Measurements from ENCODE around the gene PCYT2. TPM values are rescaled to one million over a fixed set of nuclear protein-coding genes. Genes with fewer than 3 reads are reported as not detected.

PCYT2 gene
- total RNA-seq, 1 experiment from 2014 or later, result 151 TPM

DNA sequence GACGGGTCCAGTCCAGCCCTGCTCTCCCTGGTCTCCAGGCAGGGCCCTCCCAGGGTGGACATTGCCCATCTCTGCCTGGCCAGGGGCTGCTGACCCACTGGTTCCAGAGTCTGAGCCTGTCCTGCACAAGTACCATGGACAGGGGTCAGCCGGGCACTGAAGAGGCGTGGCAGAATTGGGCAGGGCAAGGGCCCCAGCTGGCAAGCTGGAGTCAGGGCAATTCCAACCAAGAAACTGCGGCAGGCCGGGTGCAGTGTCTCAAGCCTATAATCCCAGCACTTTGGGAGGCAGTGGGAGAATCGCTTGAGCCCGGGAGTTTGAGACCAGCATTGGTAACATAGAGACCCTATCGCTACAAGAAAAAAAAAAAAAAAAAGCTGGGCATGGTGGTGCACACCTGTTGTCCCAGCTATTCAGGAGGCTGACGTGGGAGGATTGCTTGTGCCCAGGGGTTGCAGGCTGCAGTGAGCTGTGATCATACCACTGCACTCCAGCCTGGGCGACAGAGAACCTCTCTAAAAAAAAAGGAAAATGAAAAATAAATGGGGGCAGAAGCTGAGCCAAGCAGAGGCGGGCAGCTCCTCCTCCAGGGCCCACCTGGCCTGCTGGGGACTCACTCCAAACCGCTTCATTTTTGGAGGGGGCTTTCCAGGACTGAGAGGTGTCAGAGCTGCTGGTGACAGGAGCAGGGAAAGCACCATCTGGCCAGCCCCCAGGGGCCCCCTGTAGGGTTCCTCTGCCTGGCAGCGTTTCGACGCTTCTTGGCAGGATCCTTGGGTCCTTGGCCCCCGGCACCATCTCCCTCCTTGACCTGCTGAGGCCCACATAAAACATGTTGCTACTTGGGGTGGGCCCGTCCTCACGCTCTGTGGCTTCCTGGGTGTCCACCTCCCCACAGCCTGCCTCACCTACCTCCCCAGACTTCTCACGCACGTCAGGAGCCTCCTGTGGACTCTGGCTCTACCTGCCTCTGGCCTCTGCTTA, 19.2 kb upstream of the PCYT2 start:
- no peak overlapping the region for H3K4me3 ChIP-seq (ENCODE audit: low read depth, low read length)
- H3K4me1 ChIP-seq, result peaks cover 7% of the 10 kb centered on the region
- peaks cover 17% of the 10 kb centered on the region for H3K4me1 Mint-ChIP-seq (ENCODE audit: low read depth, unreplicated experiment)
- BruUV-seq (replicated peaks), result TSS peak; percentile 11
- no peak for DNase-seq
- no peaks in the 10 kb centered on the region for H3K27me3 Mint-ChIP-seq (ENCODE audit: insufficient read depth, unreplicated experiment)
- CTCF ChIA-PET, result interaction anchor here (0.6 kb wide), 3 partner anchors 29 to 200 kb away, joined by 3 to 5 read pairs (median 3); partner anchors contain the start of gene CENPX
- peaks cover 44% of the 10 kb centered on the region for H3K36me3 Mint-ChIP-seq (ENCODE audit: insufficient read depth, unreplicated experiment)
- H3K4me3 Mint-ChIP-seq (ENCODE audit: unreplicated experiment), result no peak overlapping the region
- H3K27me3 ChIP-seq (replicated peaks; ENCODE audit: control insufficient read depth, insufficient read depth, low read length), result no peaks in the 10 kb centered on the region
- peaks cover 3% of the 10 kb centered on the region; the same call in 1 of the 2 replicates for H3K36me3 ChIP-seq (ENCODE audit: control insufficient read depth, insufficient read depth, low read length)
- H3K9me3 ChIP-seq, result no peaks in the 10 kb centered on the region
- H3K9me3 Mint-ChIP-seq (ENCODE audit: unreplicated experiment), result no peaks in the 10 kb centered on the region
- intact Hi-C loops (cut with micrococcal nuclease; ENCODE audit: unreplicated experiment), result no loop called here
- TF ChIP-seq, protein P1, sequence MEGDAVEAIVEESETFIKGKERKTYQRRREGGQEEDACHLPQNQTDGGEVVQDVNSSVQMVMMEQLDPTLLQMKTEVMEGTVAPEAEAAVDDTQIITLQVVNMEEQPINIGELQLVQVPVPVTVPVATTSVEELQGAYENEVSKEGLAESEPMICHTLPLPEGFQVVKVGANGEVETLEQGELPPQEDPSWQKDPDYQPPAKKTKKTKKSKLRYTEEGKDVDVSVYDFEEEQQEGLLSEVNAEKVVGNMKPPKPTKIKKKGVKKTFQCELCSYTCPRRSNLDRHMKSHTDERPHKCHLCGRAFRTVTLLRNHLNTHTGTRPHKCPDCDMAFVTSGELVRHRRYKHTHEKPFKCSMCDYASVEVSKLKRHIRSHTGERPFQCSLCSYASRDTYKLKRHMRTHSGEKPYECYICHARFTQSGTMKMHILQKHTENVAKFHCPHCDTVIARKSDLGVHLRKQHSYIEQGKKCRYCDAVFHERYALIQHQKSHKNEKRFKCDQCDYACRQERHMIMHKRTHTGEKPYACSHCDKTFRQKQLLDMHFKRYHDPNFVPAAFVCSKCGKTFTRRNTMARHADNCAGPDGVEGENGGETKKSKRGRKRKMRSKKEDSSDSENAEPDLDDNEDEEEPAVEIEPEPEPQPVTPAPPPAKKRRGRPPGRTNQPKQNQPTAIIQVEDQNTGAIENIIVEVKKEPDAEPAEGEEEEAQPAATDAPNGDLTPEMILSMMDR (IDR thresholded peaks at IDR 0.05; ENCODE audit: insufficient read depth in 1 of 2, low read depth in 1 of 2, low read length in 1 of 2, severe bottlenecking in 1 of 2, unreplicated experiment in 1 of 2), result no peak
- POLR2A ChIA-PET, result interaction anchor here (0.5 to 0.6 kb wide), 2 partner anchors 38 to 360 kb away, joined by 4 read pairs; no protein-coding TSS in a partner anchor
- H3K27ac Mint-ChIP-seq (ENCODE audit: unreplicated experiment), result peak overlapping the region; percentile 33

DNA sequence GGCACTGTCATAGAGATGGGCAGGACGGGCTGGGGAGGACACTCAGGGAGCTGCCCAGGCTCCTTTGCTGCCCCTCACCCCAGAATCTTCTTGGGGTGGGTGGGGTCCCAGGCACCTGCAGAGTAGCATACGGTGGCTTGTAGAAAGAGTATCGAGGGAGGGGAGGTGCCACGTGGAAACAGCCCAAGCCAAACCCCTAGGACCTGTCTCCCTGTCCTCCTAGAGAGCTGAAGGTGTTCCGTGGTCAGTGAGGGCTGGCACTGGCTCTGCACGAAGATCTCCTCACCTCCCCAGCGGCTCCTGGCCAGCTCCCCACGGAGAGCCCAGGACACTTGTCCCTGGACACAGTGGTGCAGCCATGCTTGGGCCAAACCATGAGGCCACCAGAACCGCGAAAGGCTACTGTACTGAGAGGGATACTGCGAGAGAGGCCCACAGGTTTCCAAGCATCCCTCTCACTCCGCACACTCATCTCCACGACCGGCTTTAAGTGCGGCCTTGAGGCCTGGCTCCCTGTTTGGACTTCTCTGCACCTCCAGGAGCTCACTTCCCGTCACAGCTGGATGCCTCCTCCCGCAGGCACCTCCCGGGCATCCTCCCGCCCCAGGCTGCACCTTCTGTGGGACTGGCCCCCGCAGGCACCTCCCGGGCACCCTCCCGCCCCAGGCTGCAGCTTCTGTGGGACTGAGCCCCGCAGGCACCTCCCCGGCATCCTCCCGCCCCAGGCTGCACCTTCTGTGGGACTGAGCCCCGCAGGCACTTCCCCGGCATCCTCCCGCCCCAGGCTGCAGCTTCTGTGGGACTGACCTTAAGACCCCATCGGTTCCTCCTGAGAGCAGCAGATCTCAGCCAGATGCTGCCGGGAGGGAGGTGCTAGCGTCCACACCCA, 18.3 kb upstream of the PCYT2 start:
- TF ChIP-seq, protein P1 (IDR thresholded peaks at IDR 0.05; ENCODE audit: insufficient read depth in 1 of 2, low read depth in 1 of 2, low read length in 1 of 2, severe bottlenecking in 1 of 2, unreplicated experiment in 1 of 2), result no peak
- H3K4me3 ChIP-seq (ENCODE audit: low read depth, low read length), result peak overlapping the region; percentile 89
- CTCF ChIA-PET, result no interaction called here
- BruUV-seq (replicated peaks), result no TSS peak
- H3K27me3 ChIP-seq (replicated peaks; ENCODE audit: control insufficient read depth, insufficient read depth, low read length), result no peaks in the 10 kb centered on the region
- H3K36me3 Mint-ChIP-seq (ENCODE audit: insufficient read depth, unreplicated experiment), result peaks cover 38% of the 10 kb centered on the region
- H3K9me3 Mint-ChIP-seq (ENCODE audit: unreplicated experiment), result no peaks in the 10 kb centered on the region
- H3K4me1 ChIP-seq, result peaks cover 7% of the 10 kb centered on the region
- no peaks in the 10 kb centered on the region for H3K27me3 Mint-ChIP-seq (ENCODE audit: insufficient read depth, unreplicated experiment)
- peaks cover 17% of the 10 kb centered on the region for H3K4me1 Mint-ChIP-seq (ENCODE audit: low read depth, unreplicated experiment)
- intact Hi-C loops (cut with micrococcal nuclease; ENCODE audit: unreplicated experiment), result loop anchor here (5.0 kb wide), 2 partner anchors 93 to 593 kb away; partner anchors contain the start of genes CENPX and LRRC45
- no peaks in the 10 kb centered on the region for H3K36me3 ChIP-seq (ENCODE audit: control insufficient read depth, insufficient read depth, low read length)
- no peaks in the 10 kb centered on the region for H3K9me3 ChIP-seq
- DNase-seq, result no peak
- H3K27ac Mint-ChIP-seq (ENCODE audit: unreplicated experiment), result no peak overlapping the region
- POLR2A ChIA-PET, result no interaction called here
- H3K4me3 Mint-ChIP-seq (ENCODE audit: unreplicated experiment), result peak overlapping the region; percentile 72

All from Caco-2 (cell line).